SK-N-MC (cell line): ENCODE results near the gene COQ6.

ENCODE experiments used
- EZH2 ChIP-seq: fragments of 200-600 bp; sonication (generic); IDR thresholded peaks from one replicate; pipeline ENCODE4 v1.6.1; 2017; ENCODE audit warnings: antibody characterized with exemption
- POLR2AphosphoS5 ChIP-seq: IDR thresholded peaks from 2 replicates; pipeline ENCODE4 v1.6.1; 2012; ENCODE audit warnings: mild to moderate bottlenecking, low read depth, low read length, borderline replicate concordance

- no peak for TF ChIP-seq EZH2
- no peak for TF ChIP-seq POLR2AphosphoS5
Measured at GRCh38 chr14:73944432-73945158, 5.5 kb upstream of the COQ6 start.
